HepG2 (cell line): ENCODE results near the gene MTHFD2L. TPM values are rescaled to one million over a fixed set of nuclear protein-coding genes. Genes with fewer than 3 reads are reported as not detected.

Source experiments
- ATAC-seq: fragments of 200-7000 bp; cut with Tn5 transposase; 3 replicates; pipeline ENCODE4 v1.9.1; 2020; ENCODE audit warnings: mild to moderate bottlenecking, moderate library complexity
- BruUV-seq: library from RNA; stranded (reverse); fragments of 400-500 nt; replicated peaks from 2 replicates; lab custom pipeline; 2021; lab: Mats Ljungman, UMichigan
- CTCF ChIA-PET: fragments of 300-600 bp; formaldehyde crosslinking; extraction: SDS; loops from one replicate; lab custom pipeline; 2021; ENCODE audit warnings: low total read pairs, inconsistent platforms, low intra/inter-chr PET ratio; lab: Yijun Ruan, JAX
- POLR2A ChIA-PET: fragments of 350-600 bp; sonication (Branson Sonifier 250); formaldehyde crosslinking; loops from one replicate; lab custom pipeline; 2020; ENCODE audit warnings: antibody characterized with exemption, inconsistent platforms; lab: Yijun Ruan, JAX
- DNase-seq: peaks from one replicate; pipeline ENCODE4 v3.0.0-alpha.2; 2015; ENCODE audit warnings: low spot score
- FAIRE-seq: peaks from 3 replicates; lab custom pipeline; 2011; peaks lifted over from hg19 to GRCh38; lab: Jason Lieb, UNC
- H2AFZ ChIP-seq: one replicate; pipeline ENCODE4 v1.6.1; 2011; ENCODE audit warnings: low read length, inconsistent platforms
- H3K27ac ChIP-seq: fragments of 300-600 bp; 3 replicates; pipeline ENCODE4 v1.8.0; 2011; ENCODE audit warnings: mixed run types, mild to moderate bottlenecking, mixed read lengths, low read length, inconsistent platforms; ENCODE audit not compliant: insufficient read depth; ENCODE audit errors: extremely low read length
- H3K27me3 ChIP-seq, 2 experiments: fragments of 200-600 bp in 1 of 2; 2 replicates in 1 of 2; 3 replicates in 1 of 2; pipeline versions ENCODE4 v1.6.0 to v1.8.0; 2011; ENCODE audit warnings: low read length in 2 of 2, mild to moderate bottlenecking in 2 of 2, moderate library complexity in 2 of 2, inconsistent platforms in 1 of 2; ENCODE audit not compliant: insufficient read depth in 2 of 2, control insufficient read depth in 1 of 2
- H3K36me3 ChIP-seq, 2 experiments: fragments of 200-600 bp in 1 of 2; replicated peaks in 1 of 2; 2 replicates in 1 of 2; 3 replicates in 1 of 2; pipeline versions ENCODE4 v1.5.1 to v1.8.0; 2011; ENCODE audit warnings: low read length in 2 of 2, inconsistent platforms in 1 of 2; ENCODE audit not compliant: insufficient read depth in 2 of 2, control insufficient read depth in 1 of 2
- H3K4me1 ChIP-seq: 2 replicates; pipeline ENCODE4 v1.5.1; 2012; ENCODE audit warnings: low read length, inconsistent platforms; ENCODE audit not compliant: insufficient read depth
- H3K4me2 ChIP-seq: 2 replicates; pipeline ENCODE4 v1.6.0; 2011; ENCODE audit warnings: low read depth, low read length, inconsistent platforms
- H3K4me3 ChIP-seq, 3 experiments: fragments of 200-600 bp in 1 of 3; sonication (generic), shearing (Covaris generic) in 1 of 3; replicated peaks in 1 of 3; 2 replicates each; pipeline ENCODE4 v1.5.1; 2011 to 2016; ENCODE audit warnings: low read length in 3 of 3, inconsistent platforms in 2 of 3, low read depth in 2 of 3, mild to moderate bottlenecking in 2 of 3, control low read depth in 1 of 3, mixed read lengths in 1 of 3; ENCODE audit not compliant: insufficient read depth in 1 of 3
- H3K79me2 ChIP-seq: one replicate; pipeline ENCODE4 v1.6.1; 2011; ENCODE audit warnings: low read length, inconsistent platforms; ENCODE audit not compliant: insufficient read depth
- H3K9ac ChIP-seq: 2 replicates; pipeline ENCODE4 v1.6.0; 2011; ENCODE audit warnings: mild to moderate bottlenecking, low read depth, low read length, inconsistent platforms; ENCODE audit not compliant: insufficient read depth
- H3K9me3 ChIP-seq: 2 replicates; pipeline ENCODE4 v1.5.1; 2012; ENCODE audit warnings: mild to moderate bottlenecking, low read length
- H4K20me1 ChIP-seq: 2 replicates; pipeline ENCODE4 v1.6.0; 2011; ENCODE audit warnings: inconsistent platforms, mild to moderate bottlenecking, low read length, moderate library complexity; ENCODE audit not compliant: insufficient read depth
- BRF2 ChIP-seq: sonication (generic); formaldehyde crosslinking; IDR thresholded peaks from 2 replicates; pipeline ENCODE4 v1.8.1; 2022; ENCODE audit warnings: mild to moderate bottlenecking, missing genetic modification reagents
- GTF2F1 ChIP-seq: fragments of 150-350 bp; IDR thresholded peaks from 2 replicates; pipeline ENCODE4 v1.6.1; 2014; ENCODE audit warnings: low read length
- HNRNPUL1 ChIP-seq: fragments of 200-400 bp; formaldehyde crosslinking; IDR thresholded peaks from 2 replicates; pipeline ENCODE4 v1.6.1; 2017; ENCODE audit warnings: low read depth, mild to moderate bottlenecking, low read length, moderate library complexity
- KDM6A ChIP-seq: IDR thresholded peaks from 2 replicates; pipeline ENCODE4 v1.6.1; 2016; ENCODE audit warnings: low read depth
- RFXANK ChIP-seq: IDR thresholded peaks from 2 replicates; pipeline ENCODE4 v1.6.1; 2016
- STAT5B ChIP-seq: sonication (generic); formaldehyde crosslinking; IDR thresholded peaks from 2 replicates; pipeline ENCODE4 v1.4.0; 2020; ENCODE audit warnings: missing genetic modification reagents
- ZNF660 ChIP-seq: sonication (generic); formaldehyde crosslinking; IDR thresholded peaks from 2 replicates; pipeline ENCODE4 v1.5.1; 2020; ENCODE audit warnings: mild to moderate bottlenecking, low read depth, missing genetic modification reagents, borderline replicate concordance
- ZNF672 ChIP-seq: sonication (generic); formaldehyde crosslinking; IDR thresholded peaks from 2 replicates; pipeline ENCODE4 v1.8.1; 2022; ENCODE audit warnings: missing genetic modification reagents
- ZNF747 ChIP-seq: sonication (generic); formaldehyde crosslinking; IDR thresholded peaks from 2 replicates; pipeline ENCODE4 v1.8.1; 2023; ENCODE audit warnings: missing genetic modification reagents, mild to moderate bottlenecking, borderline replicate concordance
- ZNF772 ChIP-seq: sonication (generic); formaldehyde crosslinking; IDR thresholded peaks from 2 replicates; pipeline ENCODE4 v1.5.0; 2020; ENCODE audit warnings: mild to moderate bottlenecking, missing genetic modification reagents
- ZNF891 ChIP-seq: sonication (generic); formaldehyde crosslinking; IDR thresholded peaks from 2 replicates; pipeline ENCODE4 v1.5.0; 2020; ENCODE audit warnings: mild to moderate bottlenecking, missing genetic modification reagents
- WGBS: methylation state at CpG from one replicate; pipeline ENCODE4 v1.1.6; 2017; ENCODE audit warnings: low lambda C conversion rate; 5-methylcytosine and 5-hydroxymethylcytosine counted together
- in situ Hi-C: cut with HindIII; loops from 2 replicates; pipeline ENCODE4 v1.10.0; 2017; ENCODE audit warnings: low pct_unique_long_range_greater_than_20kb; ENCODE audit not compliant: extremely low pct_ligation_motif_present
- intact Hi-C: fragments of 100-400 bp; cut with micrococcal nuclease; formaldehyde crosslinking; loops from one replicate; pipeline ENCODE4 v1.10.0; 2022; ENCODE audit not compliant: unreplicated experiment
- polyA plus RNA-seq, 8 experiments: library from polyadenylated mRNA; depleted of rRNA in 3 of 8; stranded (reverse) in 7 of 8; unstranded in 1 of 8; fragments of >200 nt; fragmentation: Illumina TruSeq in 4 of 8; extraction: Trizol in 4 of 8; gene quantifications; 2 replicates each; pipeline versions ENCODE4 v1.2.1 to v1.2.3, GENCODE V29; 2011 to 2016; ENCODE audit warnings: low read depth in 4 of 8, missing spikeins in 1 of 8, mixed read lengths in 1 of 8; ENCODE audit not compliant: insufficient read depth in 1 of 8
- total RNA-seq, 5 experiments: library from RNA; depleted of rRNA; stranded (reverse); fragments of >200 nt; fragmentation: Illumina TruSeq; extraction: Trizol; gene quantifications; 2 replicates each; pipeline ENCODE4 v1.2.3, GENCODE V29; 2016; ENCODE audit warnings: low read depth in 1 of 5

Gene MTHFD2L
- total and polyA plus RNA-seq, 2 of the 13 experiments (the other 11 are each of a cell fraction or from before 2014, with no cell fraction given): 10.5 to 14.9 TPM

- TF ChIP-seq BRF2 (CRISPR knock-in tag): no peak
- TF ChIP-seq GTF2F1: no peak
Measured at GRCh38 chr4:74111990-74112389, 45.9 kb upstream of the MTHFD2L start (continued).

GRCh38 chr4:74112399-74113105, 45.4 kb upstream of the MTHFD2L start:
- H3K36me3 ChIP-seq: no peaks in the 10 kb centered on the region
- TF ChIP-seq KDM6A (CRISPR knock-in tag): no peak
- no peak for TF ChIP-seq ZNF772 (CRISPR knock-in tag)
- no peak for TF ChIP-seq STAT5B
- TF ChIP-seq ZNF660 (CRISPR knock-in tag): no peak
- no peak for TF ChIP-seq HNRNPUL1
- no peak for TF ChIP-seq RFXANK
- TF ChIP-seq ZNF891: no peak
- no peak for TF ChIP-seq ZNF672 (CRISPR knock-in tag)
- no peak for TF ChIP-seq ZNF747 (CRISPR knock-in tag)
- peaks cover 13% of the 10 kb centered on the region; the same call in 1 of the 2 replicates for H3K4me1 ChIP-seq
- no peak overlapping the region for H2AFZ ChIP-seq
- BruUV-seq: no TSS peak
- H3K4me3 ChIP-seq: no peak overlapping the region
- no peak for ATAC-seq
- ChIA-PET CTCF (no interaction called here), POLR2A (no interaction called here)
- WGBS: 86% methylated on average over 1 of the region's 3 CpGs
- in situ Hi-C loops (no loop called here), intact Hi-C loops (no loop called here)
- DNase-seq: no peak
- no peak for FAIRE-seq
- H3K9me3 ChIP-seq: no peaks in the 10 kb centered on the region
- H3K27me3 ChIP-seq: no peaks in the 10 kb centered on the region
- no peaks in the 10 kb centered on the region for H4K20me1 ChIP-seq
- no peak overlapping the region for H3K4me2 ChIP-seq
- no peaks in the 10 kb centered on the region for H3K79me2 ChIP-seq
- H3K27ac ChIP-seq: no peak overlapping the region
- no peak overlapping the region for H3K9ac ChIP-seq
